ENCODE measurements around the gene RNF150. TPM values are rescaled to one million over a fixed set of nuclear protein-coding genes. Genes with fewer than 3 reads are reported as not detected.

The RNF150 gene
- total and polyA plus RNA-seq, 4 donors = 0.27 to 1.4 (median 0.81) TPM

- no peaks in the 10 kb centered on the region for H3K36me3 ChIP-seq (ENCODE audit: control insufficient read depth in 4 of 4, insufficient read depth in 3 of 4, low read depth in 1 of 4, low read length in 3 of 4)
- no peak for DNase-seq (ENCODE audit: low spot score)
- no peak overlapping the region for H3K9ac ChIP-seq (ENCODE audit: low read depth in 1 of 2, low read length in 2 of 2)
- peaks cover 3 to 19% (median 13%) of the 10 kb centered on the region in 4 donors for H3K4me1 ChIP-seq (ENCODE audit: control insufficient read depth in 4 of 4, insufficient read depth in 4 of 4, low read length in 3 of 4)
- H3K9me3 ChIP-seq (ENCODE audit: control insufficient read depth in 4 of 4, low read length in 3 of 4) = no peaks in the 10 kb centered on the region
- peak overlapping the region in 1 of 3 donors; percentile 74 for H3K4me3 ChIP-seq (ENCODE audit: low read depth in 1 of 3, low read length in 3 of 3)
- no peak for TF ChIP-seq SP1 (IDR thresholded peaks at IDR 0.05)
- no peak for TF ChIP-seq RXRA (IDR thresholded peaks at IDR 0.05)
- no peak for TF ChIP-seq GABPA (IDR thresholded peaks at IDR 0.05 in 1 of 2, conservative IDR thresholded peaks at IDR 0.05 in 1 of 2)
- TF ChIP-seq, protein P1, sequence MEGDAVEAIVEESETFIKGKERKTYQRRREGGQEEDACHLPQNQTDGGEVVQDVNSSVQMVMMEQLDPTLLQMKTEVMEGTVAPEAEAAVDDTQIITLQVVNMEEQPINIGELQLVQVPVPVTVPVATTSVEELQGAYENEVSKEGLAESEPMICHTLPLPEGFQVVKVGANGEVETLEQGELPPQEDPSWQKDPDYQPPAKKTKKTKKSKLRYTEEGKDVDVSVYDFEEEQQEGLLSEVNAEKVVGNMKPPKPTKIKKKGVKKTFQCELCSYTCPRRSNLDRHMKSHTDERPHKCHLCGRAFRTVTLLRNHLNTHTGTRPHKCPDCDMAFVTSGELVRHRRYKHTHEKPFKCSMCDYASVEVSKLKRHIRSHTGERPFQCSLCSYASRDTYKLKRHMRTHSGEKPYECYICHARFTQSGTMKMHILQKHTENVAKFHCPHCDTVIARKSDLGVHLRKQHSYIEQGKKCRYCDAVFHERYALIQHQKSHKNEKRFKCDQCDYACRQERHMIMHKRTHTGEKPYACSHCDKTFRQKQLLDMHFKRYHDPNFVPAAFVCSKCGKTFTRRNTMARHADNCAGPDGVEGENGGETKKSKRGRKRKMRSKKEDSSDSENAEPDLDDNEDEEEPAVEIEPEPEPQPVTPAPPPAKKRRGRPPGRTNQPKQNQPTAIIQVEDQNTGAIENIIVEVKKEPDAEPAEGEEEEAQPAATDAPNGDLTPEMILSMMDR (IDR thresholded peaks at IDR 0.05; ENCODE audit: low read depth, low read length, missing input control) = no peak
- no peak for TF ChIP-seq HNF4G (IDR thresholded peaks at IDR 0.05)
- TF ChIP-seq NR2F2 (IDR thresholded peaks at IDR 0.05) = no peak
- TF ChIP-seq HNF4A (conservative IDR thresholded peaks at IDR 0.05) = no peak
- TF ChIP-seq, protein P2, sequence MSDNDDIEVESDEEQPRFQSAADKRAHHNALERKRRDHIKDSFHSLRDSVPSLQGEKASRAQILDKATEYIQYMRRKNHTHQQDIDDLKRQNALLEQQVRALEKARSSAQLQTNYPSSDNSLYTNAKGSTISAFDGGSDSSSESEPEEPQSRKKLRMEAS (IDR thresholded peaks at IDR 0.05) = no peak
- TF ChIP-seq YY1 (IDR thresholded peaks at IDR 0.05) = no peak
- TF ChIP-seq REST (IDR thresholded peaks at IDR 0.05) = no peak
- WGBS = 28% methylated on average over 8 of the region's 8 CpGs
- no peak overlapping the region for H3K27ac ChIP-seq (ENCODE audit: low read depth in 1 of 2, low read length in 2 of 2)
- H3K27me3 ChIP-seq (ENCODE audit: control insufficient read depth in 4 of 4, insufficient read depth in 4 of 4, low read length in 3 of 4) = peaks cover 0 to 10% (median 3%) of the 10 kb centered on the region in 4 donors
Observed at GRCh38 chr4:141131723-141132071, 1.6 kb downstream of the RNF150 start.

GRCh38 chr4:141130947-141131605 is 2.2 kb downstream of the RNF150 start:
- Histone ChIP-seq H3K4me1 (ENCODE audit: control insufficient read depth in 4 of 4, insufficient read depth in 4 of 4, low read length in 3 of 4) (peaks cover 3 to 19% (median 13%) of the 10 kb centered on the region in 4 donors), H3K27me3 (ENCODE audit: control insufficient read depth in 4 of 4, insufficient read depth in 4 of 4, low read length in 3 of 4) (peaks cover 0 to 8% (median 3%) of the 10 kb centered on the region in 4 donors), H3K36me3 (ENCODE audit: control insufficient read depth in 4 of 4, insufficient read depth in 3 of 4, low read depth in 1 of 4, low read length in 3 of 4) (no peaks in the 10 kb centered on the region), H3K9ac (ENCODE audit: low read depth in 1 of 2, low read length in 2 of 2) (no peak overlapping the region), H3K9me3 (ENCODE audit: control insufficient read depth in 4 of 4, low read length in 3 of 4) (no peaks in the 10 kb centered on the region), H3K4me3 (ENCODE audit: low read depth in 1 of 3, low read length in 3 of 3) (no peak overlapping the region), H3K27ac (ENCODE audit: low read depth in 1 of 2, low read length in 2 of 2) (no peak overlapping the region)
- DNase-seq (ENCODE audit: low spot score) = no peak
- WGBS = 77% methylated on average over 6 of the region's 6 CpGs
- TF ChIP-seq YY1 (IDR thresholded peaks at IDR 0.05) = no peak
- no peak for TF ChIP-seq FOXA1 (IDR thresholded peaks at IDR 0.05)
- no peak for TF ChIP-seq SP1 (IDR thresholded peaks at IDR 0.05)
- TF ChIP-seq HNF4A (conservative IDR thresholded peaks at IDR 0.05) = no peak
- no peak for TF ChIP-seq TAF1 (conservative IDR thresholded peaks at IDR 0.05)
- TF ChIP-seq, protein P3, sequence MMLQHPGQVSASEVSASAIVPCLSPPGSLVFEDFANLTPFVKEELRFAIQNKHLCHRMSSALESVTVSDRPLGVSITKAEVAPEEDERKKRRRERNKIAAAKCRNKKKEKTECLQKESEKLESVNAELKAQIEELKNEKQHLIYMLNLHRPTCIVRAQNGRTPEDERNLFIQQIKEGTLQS (IDR thresholded peaks at IDR 0.05) = no peak
- TF ChIP-seq HNF4G (IDR thresholded peaks at IDR 0.05) = no peak
- TF ChIP-seq, protein P4, sequence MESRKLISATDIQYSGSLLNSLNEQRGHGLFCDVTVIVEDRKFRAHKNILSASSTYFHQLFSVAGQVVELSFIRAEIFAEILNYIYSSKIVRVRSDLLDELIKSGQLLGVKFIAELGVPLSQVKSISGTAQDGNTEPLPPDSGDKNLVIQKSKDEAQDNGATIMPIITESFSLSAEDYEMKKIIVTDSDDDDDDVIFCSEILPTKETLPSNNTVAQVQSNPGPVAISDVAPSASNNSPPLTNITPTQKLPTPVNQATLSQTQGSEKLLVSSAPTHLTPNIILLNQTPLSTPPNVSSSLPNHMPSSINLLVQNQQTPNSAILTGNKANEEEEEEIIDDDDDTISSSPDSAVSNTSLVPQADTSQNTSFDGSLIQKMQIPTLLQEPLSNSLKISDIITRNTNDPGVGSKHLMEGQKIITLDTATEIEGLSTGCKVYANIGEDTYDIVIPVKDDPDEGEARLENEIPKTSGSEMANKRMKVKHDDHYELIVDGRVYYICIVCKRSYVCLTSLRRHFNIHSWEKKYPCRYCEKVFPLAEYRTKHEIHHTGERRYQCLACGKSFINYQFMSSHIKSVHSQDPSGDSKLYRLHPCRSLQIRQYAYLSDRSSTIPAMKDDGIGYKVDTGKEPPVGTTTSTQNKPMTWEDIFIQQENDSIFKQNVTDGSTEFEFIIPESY (IDR thresholded peaks at IDR 0.05) = no peak
- TF ChIP-seq EGR1 (IDR thresholded peaks at IDR 0.05; ENCODE audit: low read depth in 2 of 2) = no peak
- TF ChIP-seq, protein P2 (IDR thresholded peaks at IDR 0.05) = no peak
- no peak for TF ChIP-seq GABPA (IDR thresholded peaks at IDR 0.05 in 1 of 2, conservative IDR thresholded peaks at IDR 0.05 in 1 of 2)
- TF ChIP-seq REST (IDR thresholded peaks at IDR 0.05) = no peak
- TF ChIP-seq, protein P1 (IDR thresholded peaks at IDR 0.05; ENCODE audit: low read depth, low read length, missing input control) = no peak
